ENCODE results near the gene AP3M1. TPM values are rescaled to one million over a fixed set of nuclear protein-coding genes. Genes with fewer than 3 reads are reported as not detected.

Gene AP3M1
- polyA plus RNA-seq, 3 donors: 17.5 to 32.0 (median 23.2) TPM

- 95% methylated on average over 7 of the region's 7 CpGs for WGBS (ENCODE audit: insufficient coverage)
- Mint-ChIP-seq H3K4me1 (no peaks in the 10 kb centered on the region), H3K27me3 (ENCODE audit: low read depth in 3 of 3) (no peaks in the 10 kb centered on the region), H3K9me3 (no peaks in the 10 kb centered on the region), H3K27ac (peak overlapping the region in 1 of 7 donors; percentile 58), H3K4me3 (no peak overlapping the region), H3K36me3 (peaks cover 80 to 98% of the 10 kb centered on the region in 2 donors)
- Histone ChIP-seq H3K9me3 (replicated peaks in 1 of 2; ENCODE audit: control insufficient read depth in 1 of 2, insufficient read depth in 1 of 2, low read length in 2 of 2) (no peaks in the 10 kb centered on the region), H3K27ac (ENCODE audit: low read depth in 1 of 2, low read length in 2 of 2) (no peak overlapping the region), H3K4me1 (ENCODE audit: control insufficient read depth in 1 of 2, insufficient read depth in 2 of 2, low read length in 2 of 2) (no peaks in the 10 kb centered on the region), H3K36me3 (replicated peaks in 1 of 2; ENCODE audit: control insufficient read depth in 1 of 2, insufficient read depth in 2 of 2, low read length in 2 of 2) (peaks cover 95 to 98% of the 10 kb centered on the region in 2 donors), H3K9ac (ENCODE audit: insufficient read depth, low read length, poor library complexity, severe bottlenecking) (no peak overlapping the region), H3K4me3 (replicated peaks in 1 of 3; ENCODE audit: low read depth in 2 of 3, low read length in 3 of 3) (no peak overlapping the region), H3K4me2 (replicated peaks; ENCODE audit: extremely low read depth, low read length, poor library complexity, severe bottlenecking) (no peak overlapping the region), H3K79me2 (ENCODE audit: insufficient read depth, low read length) (no peaks in the 10 kb centered on the region), H2AFZ (ENCODE audit: insufficient read depth, low read depth, low read length, poor library complexity, severe bottlenecking) (no peak overlapping the region), H4K20me1 (ENCODE audit: insufficient read depth, low read length) (peaks cover 34% of the 10 kb centered on the region), H3K27me3 (ENCODE audit: control insufficient read depth in 2 of 2, insufficient read depth in 2 of 2, low read length in 2 of 2) (no peaks in the 10 kb centered on the region)
- no peak for DNase-seq
- no peak for TF ChIP-seq CTCF (IDR thresholded peaks at IDR 0.05)
- intact Hi-C loops (cut with micrococcal nuclease): no loop called here
Observed at GRCh38 chr10:74094231-74094630, 56.4 kb downstream of the AP3M1 start.

GRCh38 chr10:74093530-74094164 lies 57.0 kb downstream of the AP3M1 start:
- H4K20me1 ChIP-seq (ENCODE audit: insufficient read depth, low read length): peaks cover 39% of the 10 kb centered on the region
- WGBS (ENCODE audit: insufficient coverage): 100% methylated on average over 1 of the region's 4 CpGs
- no peak for DNase-seq
- H3K27ac Mint-ChIP-seq: no peak overlapping the region
- H2AFZ ChIP-seq (ENCODE audit: insufficient read depth, low read depth, low read length, poor library complexity, severe bottlenecking): no peak overlapping the region
- peaks cover 80 to 98% of the 10 kb centered on the region in 2 donors for H3K36me3 Mint-ChIP-seq
- H3K79me2 ChIP-seq (ENCODE audit: insufficient read depth, low read length): no peaks in the 10 kb centered on the region
- H3K36me3 ChIP-seq (replicated peaks in 1 of 2; ENCODE audit: control insufficient read depth in 1 of 2, insufficient read depth in 2 of 2, low read length in 2 of 2): peaks cover 95 to 98% of the 10 kb centered on the region in 2 donors
- no peaks in the 10 kb centered on the region for H3K9me3 ChIP-seq (replicated peaks in 1 of 2; ENCODE audit: control insufficient read depth in 1 of 2, insufficient read depth in 1 of 2, low read length in 2 of 2)
- H3K4me1 ChIP-seq (ENCODE audit: control insufficient read depth in 1 of 2, insufficient read depth in 2 of 2, low read length in 2 of 2): no peaks in the 10 kb centered on the region
- intact Hi-C loops (cut with micrococcal nuclease): no loop called here
- H3K4me2 ChIP-seq (replicated peaks; ENCODE audit: extremely low read depth, low read length, poor library complexity, severe bottlenecking): no peak overlapping the region
- no peak for TF ChIP-seq CTCF (IDR thresholded peaks at IDR 0.05)
- no peaks in the 10 kb centered on the region for H3K4me1 Mint-ChIP-seq
- H3K4me3 ChIP-seq (replicated peaks in 1 of 3; ENCODE audit: low read depth in 2 of 3, low read length in 3 of 3): no peak overlapping the region
- H3K27me3 ChIP-seq (ENCODE audit: control insufficient read depth in 2 of 2, insufficient read depth in 2 of 2, low read length in 2 of 2): no peaks in the 10 kb centered on the region
- H3K9me3 Mint-ChIP-seq: no peaks in the 10 kb centered on the region
- H3K4me3 Mint-ChIP-seq: no peak overlapping the region
- H3K9ac ChIP-seq (ENCODE audit: insufficient read depth, low read length, poor library complexity, severe bottlenecking): no peak overlapping the region
- H3K27me3 Mint-ChIP-seq (ENCODE audit: low read depth in 3 of 3): no peaks in the 10 kb centered on the region
- H3K27ac ChIP-seq (ENCODE audit: low read depth in 1 of 2, low read length in 2 of 2): no peak overlapping the region
